ENCODE measurements around the gene LCP2. TPM values are rescaled to one million over a fixed set of nuclear protein-coding genes. Genes with fewer than 3 reads are reported as not detected.

Gene LCP2
- total RNA-seq, 1 donor from 2014 or later: not detected

- peaks cover 3% of the 10 kb centered on the region for H3K36me3 Mint-ChIP-seq
- H3K27ac Mint-ChIP-seq: no peak overlapping the region
- DNase-seq (ENCODE audit: extremely low spot score, unreplicated experiment): no peak
- TF ChIP-seq CTCF (conservative IDR thresholded peaks at IDR 0.05): no peak
- H3K27me3 Mint-ChIP-seq: peaks cover 26% of the 10 kb centered on the region
- no peaks in the 10 kb centered on the region for H3K4me1 Mint-ChIP-seq (ENCODE audit: unreplicated experiment)
- H3K4me3 Mint-ChIP-seq: no peak overlapping the region
- peaks cover 5% of the 10 kb centered on the region for H3K9me3 Mint-ChIP-seq
These were observed 3.5 kb downstream of the LCP2 start for GRCh38 chr5:170294057-170294456.

GRCh38 chr5:170293273-170293672 is 4.3 kb downstream of the LCP2 start:
- peaks cover 3% of the 10 kb centered on the region for H3K36me3 Mint-ChIP-seq
- H3K27ac Mint-ChIP-seq: no peak overlapping the region
- DNase-seq (ENCODE audit: extremely low spot score, unreplicated experiment): no peak
- H3K9me3 Mint-ChIP-seq: peaks cover 5% of the 10 kb centered on the region
- no peaks in the 10 kb centered on the region for H3K4me1 Mint-ChIP-seq (ENCODE audit: unreplicated experiment)
- peaks cover 26% of the 10 kb centered on the region for H3K27me3 Mint-ChIP-seq
- no peak for TF ChIP-seq CTCF (conservative IDR thresholded peaks at IDR 0.05)
- no peak overlapping the region for H3K4me3 Mint-ChIP-seq

- TF ChIP-seq CTCF (conservative IDR thresholded peaks at IDR 0.05): no peak
- Mint-ChIP-seq H3K36me3 (peaks cover 3% of the 10 kb centered on the region), H3K4me1 (ENCODE audit: unreplicated experiment) (no peaks in the 10 kb centered on the region), H3K27me3 (peaks cover 26% of the 10 kb centered on the region), H3K27ac (no peak overlapping the region), H3K4me3 (no peak overlapping the region), H3K9me3 (peaks cover 5% of the 10 kb centered on the region)
- DNase-seq (ENCODE audit: extremely low spot score, unreplicated experiment): no peak
These were observed 5.1 kb downstream of the LCP2 start for GRCh38 chr5:170292179-170293104.

- H3K4me1 Mint-ChIP-seq (ENCODE audit: unreplicated experiment): no peaks in the 10 kb centered on the region
- peaks cover 25% of the 10 kb centered on the region for H3K27me3 Mint-ChIP-seq
- DNase-seq (ENCODE audit: extremely low spot score, unreplicated experiment): no peak
- H3K36me3 Mint-ChIP-seq: peaks cover 3% of the 10 kb centered on the region
- no peak for TF ChIP-seq CTCF (conservative IDR thresholded peaks at IDR 0.05)
- H3K4me3 Mint-ChIP-seq: no peak overlapping the region
- peaks cover 5% of the 10 kb centered on the region for H3K9me3 Mint-ChIP-seq
- H3K27ac Mint-ChIP-seq: no peak overlapping the region
These were observed 7.1 kb downstream of the LCP2 start for GRCh38 chr5:170290498-170290897.

GRCh38 chr5:170289764-170290163 is 7.8 kb downstream of the LCP2 start:
- no peak overlapping the region for H3K4me3 Mint-ChIP-seq
- H3K4me1 Mint-ChIP-seq (ENCODE audit: unreplicated experiment): no peaks in the 10 kb centered on the region
- no peak for TF ChIP-seq CTCF (conservative IDR thresholded peaks at IDR 0.05)
- peaks cover 5% of the 10 kb centered on the region for H3K9me3 Mint-ChIP-seq
- no peak overlapping the region for H3K27ac Mint-ChIP-seq
- H3K36me3 Mint-ChIP-seq: peaks cover 3% of the 10 kb centered on the region
- no peak for DNase-seq (ENCODE audit: extremely low spot score, unreplicated experiment)
- peaks cover 23% of the 10 kb centered on the region for H3K27me3 Mint-ChIP-seq

Data from type B pancreatic cell (in vitro differentiated cells).